ENCODE measurements around the gene PKP2.

PKP2 gene

GRCh38 chr12:32896432-32897280 is at the start of gene PKP2:
Gene PKP2, minus strand, starts transcription at chr12:32896777. Its CDS starts 46 bp downstream, at chr12:32896731.
- TF ChIP-seq EGR1 (IDR thresholded peaks at IDR 0.05) (peak; percentile 89), CREB1 (IDR thresholded peaks at IDR 0.05; ENCODE audit: low read depth) (0 out of 2 replicates have a peak, but pooled peaks have one; percentile 22), YY1 (IDR thresholded peaks at IDR 0.05; ENCODE audit: low read depth) (peak; percentile 67), EP300 (IDR thresholded peaks at IDR 0.05; ENCODE audit: borderline replicate concordance) (peak; percentile 81), RAD21 (IDR thresholded peaks at IDR 0.05; ENCODE audit: low read depth) (0 out of 2 replicates have a peak, but pooled peaks have one; percentile 24), MAX (IDR thresholded peaks at IDR 0.05) (peak; percentile 90), CEBPB (IDR thresholded peaks at IDR 0.05) (no peak), TCF12 (IDR thresholded peaks at IDR 0.05; ENCODE audit: low read depth) (peak; percentile 88), ZBTB7A (IDR thresholded peaks at IDR 0.05; ENCODE audit: low read depth) (peak; percentile 26), USF1 (IDR thresholded peaks at IDR 0.05) (peak; percentile 46), NFIC (IDR thresholded peaks at IDR 0.05) (peak; percentile 83), FOXM1 (IDR thresholded peaks at IDR 0.05; ENCODE audit: borderline replicate concordance, low read depth) (peak; percentile 32; the same call in 1 of the 2 replicates), TAF1 (IDR thresholded peaks at IDR 0.05; ENCODE audit: low read depth) (peak; percentile 72), TEAD4 (IDR thresholded peaks at IDR 0.05) (peak; percentile 75), REST (IDR thresholded peaks at IDR 0.05; ENCODE audit: low read depth) (peak; percentile 50)

- TF ChIP-seq FOXM1 (IDR thresholded peaks at IDR 0.05; ENCODE audit: borderline replicate concordance, low read depth) (no peak), EP300 (IDR thresholded peaks at IDR 0.05; ENCODE audit: borderline replicate concordance) (no peak), MAX (IDR thresholded peaks at IDR 0.05) (no peak), TAF1 (IDR thresholded peaks at IDR 0.05; ENCODE audit: low read depth) (no peak), ZBTB7A (IDR thresholded peaks at IDR 0.05; ENCODE audit: low read depth) (no peak)
Observed at GRCh38 chr12:32944195-32944594, 47.6 kb upstream of the PKP2 start.

- no peak for TF ChIP-seq FOXM1 (IDR thresholded peaks at IDR 0.05; ENCODE audit: borderline replicate concordance, low read depth)
- TF ChIP-seq REST (IDR thresholded peaks at IDR 0.05; ENCODE audit: low read depth), result no peak
- no peak for TF ChIP-seq ZBTB7A (IDR thresholded peaks at IDR 0.05; ENCODE audit: low read depth)
- TF ChIP-seq EP300 (IDR thresholded peaks at IDR 0.05; ENCODE audit: borderline replicate concordance), result no peak
- no peak for TF ChIP-seq TCF12 (IDR thresholded peaks at IDR 0.05; ENCODE audit: low read depth)
- no peak for TF ChIP-seq RAD21 (IDR thresholded peaks at IDR 0.05; ENCODE audit: low read depth)
- no peak for TF ChIP-seq TEAD4 (IDR thresholded peaks at IDR 0.05)
- no peak for TF ChIP-seq MAX (IDR thresholded peaks at IDR 0.05)
- TF ChIP-seq CREB1 (IDR thresholded peaks at IDR 0.05; ENCODE audit: low read depth), result no peak
- no peak for TF ChIP-seq USF1 (IDR thresholded peaks at IDR 0.05)
- TF ChIP-seq TAF1 (IDR thresholded peaks at IDR 0.05; ENCODE audit: low read depth), result no peak
- no peak for TF ChIP-seq EGR1 (IDR thresholded peaks at IDR 0.05)
- no peak for TF ChIP-seq CEBPB (IDR thresholded peaks at IDR 0.05)
- no peak for TF ChIP-seq NFIC (IDR thresholded peaks at IDR 0.05)
- TF ChIP-seq YY1 (IDR thresholded peaks at IDR 0.05; ENCODE audit: low read depth), result no peak
Observed at GRCh38 chr12:32939801-32940200, 43.2 kb upstream of the PKP2 start.

- TF ChIP-seq USF1 (IDR thresholded peaks at IDR 0.05) (no peak), EP300 (IDR thresholded peaks at IDR 0.05; ENCODE audit: borderline replicate concordance) (no peak), RAD21 (IDR thresholded peaks at IDR 0.05; ENCODE audit: low read depth) (no peak), REST (IDR thresholded peaks at IDR 0.05; ENCODE audit: low read depth) (no peak), YY1 (IDR thresholded peaks at IDR 0.05; ENCODE audit: low read depth) (no peak), MAX (IDR thresholded peaks at IDR 0.05) (no peak), CEBPB (IDR thresholded peaks at IDR 0.05) (no peak), TAF1 (IDR thresholded peaks at IDR 0.05; ENCODE audit: low read depth) (no peak), TEAD4 (IDR thresholded peaks at IDR 0.05) (no peak), FOXM1 (IDR thresholded peaks at IDR 0.05; ENCODE audit: borderline replicate concordance, low read depth) (no peak), ZBTB7A (IDR thresholded peaks at IDR 0.05; ENCODE audit: low read depth) (no peak), CREB1 (IDR thresholded peaks at IDR 0.05; ENCODE audit: low read depth) (no peak), TCF12 (IDR thresholded peaks at IDR 0.05; ENCODE audit: low read depth) (no peak), EGR1 (IDR thresholded peaks at IDR 0.05) (no peak)
Observed at GRCh38 chr12:32926963-32927362, 30.4 kb upstream of the PKP2 start.

Data from Ishikawa (cell line).